ENCODE measurements around the gene WSCD1.

The WSCD1 gene

DNA sequence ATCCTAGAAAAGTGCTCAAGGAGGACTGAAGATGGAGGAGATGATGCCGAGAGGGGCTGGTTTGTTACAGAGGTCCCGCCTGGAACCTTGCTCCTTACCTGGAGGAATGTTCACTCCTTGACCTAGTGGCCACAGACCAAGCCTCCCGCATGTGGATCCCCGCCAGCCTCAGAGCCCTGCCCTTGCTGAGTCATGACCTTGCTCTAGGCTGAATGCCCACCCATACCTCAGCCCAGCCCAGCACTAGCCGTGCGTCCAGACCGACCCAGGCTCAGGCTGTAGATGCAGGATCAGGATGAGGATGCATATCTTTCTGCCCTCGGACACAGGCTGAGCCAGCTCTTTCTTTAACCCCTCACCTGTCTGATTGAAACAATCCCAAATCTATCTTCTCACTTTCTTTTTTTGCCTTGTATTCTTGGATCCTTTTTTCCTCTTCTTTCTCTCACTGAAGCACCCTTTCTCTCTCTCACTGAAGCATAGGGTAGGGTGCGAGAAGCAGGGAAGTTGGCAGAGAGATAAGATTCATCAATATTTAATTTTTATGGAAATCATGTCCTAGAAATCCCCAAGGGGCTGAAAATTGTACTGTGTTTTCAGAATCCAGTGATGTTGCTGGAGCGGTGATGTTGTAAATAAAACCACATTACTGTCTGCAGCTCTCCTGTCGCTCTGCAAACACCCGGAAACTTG is 34.9 kb downstream of the WSCD1 start:
- no peak for DNase-seq (ENCODE audit: extremely low read depth in 1 of 2, low read depth in 1 of 2)

DNA sequence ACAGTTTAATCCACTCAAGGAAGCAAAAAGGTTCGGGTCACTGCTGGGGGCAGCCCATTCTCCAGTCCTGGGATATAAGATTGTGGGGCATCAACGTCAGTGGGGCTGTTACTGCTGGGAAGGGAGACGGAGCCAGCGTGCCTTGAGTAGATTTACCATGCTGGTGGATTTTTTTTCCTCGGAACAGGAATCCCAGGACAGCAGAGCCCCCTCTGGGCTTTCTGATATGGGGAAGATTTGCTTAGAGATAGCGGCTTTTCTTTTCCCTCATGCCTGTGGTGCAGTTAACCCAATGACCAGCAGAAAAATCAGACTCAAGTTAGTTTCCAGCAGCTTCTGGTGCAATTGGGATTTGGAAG is 35.4 kb downstream of the WSCD1 start:
- DNase-seq (ENCODE audit: extremely low read depth in 1 of 2, low read depth in 1 of 2), result no peak

DNA sequence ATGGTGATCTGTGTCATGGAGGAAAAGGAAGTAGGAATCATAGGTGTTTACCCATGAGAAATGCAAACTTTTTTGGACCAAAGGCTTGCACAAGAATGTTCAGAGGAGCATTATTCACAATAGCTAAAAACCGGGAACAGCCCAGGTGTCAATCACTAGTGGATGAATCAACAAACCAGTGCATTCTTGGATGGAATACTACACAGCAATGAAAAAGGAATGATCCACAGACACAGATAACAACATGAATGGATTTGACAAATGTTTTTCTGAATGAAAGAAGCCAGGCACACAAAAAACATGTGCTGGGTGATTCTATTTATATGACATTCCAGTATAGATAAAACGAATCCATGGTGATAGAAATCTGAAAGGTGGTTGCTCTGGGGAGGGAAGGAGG is 36.0 kb downstream of the WSCD1 start:
- no peak for DNase-seq (ENCODE audit: extremely low read depth in 1 of 2, low read depth in 1 of 2)

DNA sequence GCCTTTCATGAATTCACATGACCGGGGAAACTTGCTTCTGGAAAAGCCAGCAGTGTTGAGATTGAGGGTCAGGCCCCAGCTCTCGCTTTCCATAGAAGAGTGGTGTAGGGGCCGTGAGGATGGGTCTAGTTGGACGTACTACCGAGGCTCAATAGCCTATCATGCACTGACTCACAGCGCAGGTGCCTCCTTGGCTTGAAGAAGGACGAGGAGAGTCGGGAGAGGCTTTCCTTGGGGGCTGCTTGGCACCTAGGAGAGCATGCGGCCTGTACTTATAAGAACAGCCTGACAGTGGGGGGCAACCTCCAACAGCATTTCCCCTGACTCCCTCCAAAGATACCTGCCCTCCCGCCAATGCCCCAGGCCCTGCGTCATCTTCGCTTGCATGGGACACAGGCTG is 37.6 kb downstream of the WSCD1 start:
- DNase-seq (ENCODE audit: extremely low read depth in 1 of 2, low read depth in 1 of 2), result no peak

DNA sequence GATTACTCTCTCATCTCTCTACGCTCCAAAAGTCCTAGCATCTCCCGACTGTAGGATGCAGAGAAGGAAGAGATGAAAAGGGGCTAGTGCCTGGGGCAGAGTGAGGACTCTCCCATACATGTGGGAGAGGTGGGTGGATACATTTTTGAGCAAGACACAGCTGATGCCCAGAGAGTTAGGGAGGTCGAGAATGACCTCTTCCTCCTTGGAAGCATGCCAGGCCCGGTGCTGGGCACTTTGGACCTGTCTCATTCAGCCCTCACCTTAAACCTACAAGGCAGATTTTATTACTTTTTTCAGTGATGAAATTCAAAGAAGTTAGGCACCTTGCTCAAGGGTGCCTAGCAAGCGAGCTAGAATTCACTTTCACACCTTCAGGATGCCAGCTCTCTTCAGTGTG is 38.2 kb downstream of the WSCD1 start:
- no peak for DNase-seq (ENCODE audit: extremely low read depth in 1 of 2, low read depth in 1 of 2)

DNA sequence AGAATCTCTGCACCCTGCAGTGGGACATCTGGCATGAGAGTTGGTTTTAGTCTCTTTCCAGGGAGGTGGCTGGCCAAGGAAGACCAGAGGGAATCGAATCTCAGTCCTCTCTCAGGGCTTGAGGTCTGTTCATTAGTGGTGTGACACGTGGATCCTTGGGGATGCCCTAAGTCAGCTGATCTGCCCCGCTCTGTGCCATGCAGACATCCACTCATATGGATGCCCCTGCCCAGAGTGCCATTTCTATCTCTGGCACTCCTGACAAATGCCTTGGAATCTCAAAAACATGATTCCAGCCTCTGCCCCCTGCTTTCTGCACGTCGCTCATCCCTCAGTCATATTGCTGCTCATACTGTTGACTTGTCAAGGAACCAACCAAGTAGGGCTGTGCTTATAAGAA is 38.8 kb downstream of the WSCD1 start:
- DNase-seq (ENCODE audit: extremely low read depth in 1 of 2, low read depth in 1 of 2), result no peak

DNA sequence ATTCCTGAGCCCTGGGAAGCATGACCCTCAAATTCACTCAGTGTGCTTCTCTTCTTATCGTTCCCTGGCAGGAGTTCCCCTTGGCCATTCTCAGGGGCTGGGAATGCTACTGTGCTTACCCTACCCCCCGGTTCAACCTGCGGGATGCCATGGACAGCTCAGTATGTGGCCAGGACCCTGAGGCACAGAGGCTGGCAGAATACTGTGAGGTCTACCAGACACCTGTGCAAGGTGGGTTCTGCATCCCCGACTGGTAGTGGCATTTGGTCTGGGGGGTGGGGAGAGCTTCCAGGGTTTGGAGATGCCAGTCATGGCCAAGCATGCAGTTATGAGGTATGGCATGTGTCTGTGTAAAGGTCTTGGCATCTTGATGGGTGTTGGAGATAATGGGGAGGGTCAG is 39.4 kb downstream of the WSCD1 start:
- no peak for DNase-seq (ENCODE audit: extremely low read depth in 1 of 2, low read depth in 1 of 2)

DNA sequence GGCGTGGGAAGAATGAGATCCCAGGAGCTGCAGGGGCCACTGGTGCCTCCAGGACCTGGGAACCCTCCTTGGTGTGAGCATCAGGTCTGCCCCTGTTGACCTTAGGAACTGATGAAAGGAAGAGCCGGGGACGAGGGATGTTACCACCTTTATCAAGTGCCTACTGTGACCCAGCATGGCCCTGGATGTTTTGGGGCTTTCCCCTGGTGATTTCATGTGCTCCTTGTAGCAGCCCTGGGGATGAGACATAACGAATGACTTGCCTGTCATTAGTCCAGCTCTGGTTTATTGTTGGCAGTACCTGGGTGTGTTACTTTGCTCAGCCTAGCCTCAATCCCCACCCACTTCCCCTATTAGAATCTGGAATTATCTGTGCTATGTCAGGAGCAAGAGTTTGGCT is 39.9 kb downstream of the WSCD1 start:
- no peak for DNase-seq (ENCODE audit: extremely low read depth in 1 of 2, low read depth in 1 of 2)

DNA sequence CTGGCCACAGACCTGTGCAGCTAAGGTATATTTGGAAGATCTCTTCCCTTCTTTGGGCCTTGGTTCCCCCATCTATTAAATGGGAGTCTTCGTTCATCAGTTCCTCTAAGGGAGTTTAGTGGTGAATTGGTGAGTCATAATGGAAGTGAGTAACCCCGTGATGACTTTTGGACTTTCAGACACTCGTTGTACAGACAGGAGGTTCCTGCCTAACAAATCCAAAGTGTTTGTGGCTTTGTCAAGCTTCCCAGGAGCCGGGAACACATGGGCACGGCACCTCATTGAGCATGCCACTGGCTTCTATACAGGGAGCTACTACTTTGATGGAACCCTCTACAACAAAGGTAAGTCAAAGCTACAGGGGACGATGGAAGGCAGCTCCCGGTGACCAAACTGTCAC is 40.4 kb downstream of the WSCD1 start:
- no peak for DNase-seq (ENCODE audit: extremely low read depth in 1 of 2, low read depth in 1 of 2)

DNA sequence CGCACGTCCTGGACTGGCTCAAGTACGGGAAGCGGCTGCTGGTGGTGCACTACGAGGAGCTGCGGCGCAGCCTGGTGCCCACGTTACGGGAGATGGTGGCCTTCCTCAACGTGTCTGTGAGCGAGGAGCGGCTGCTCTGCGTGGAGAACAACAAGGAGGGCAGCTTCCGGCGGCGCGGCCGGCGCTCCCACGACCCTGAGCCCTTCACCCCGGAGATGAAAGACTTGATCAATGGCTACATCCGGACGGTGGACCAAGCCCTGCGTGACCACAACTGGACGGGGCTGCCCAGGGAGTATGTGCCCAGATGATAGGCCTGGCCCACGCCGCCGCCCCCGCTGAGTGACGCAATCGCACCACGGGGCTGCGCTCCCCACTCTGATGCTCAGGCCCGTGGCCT is 50.2 kb downstream of the WSCD1 start:
- no peak for DNase-seq (ENCODE audit: extremely low read depth in 1 of 2, low read depth in 1 of 2)

DNA sequence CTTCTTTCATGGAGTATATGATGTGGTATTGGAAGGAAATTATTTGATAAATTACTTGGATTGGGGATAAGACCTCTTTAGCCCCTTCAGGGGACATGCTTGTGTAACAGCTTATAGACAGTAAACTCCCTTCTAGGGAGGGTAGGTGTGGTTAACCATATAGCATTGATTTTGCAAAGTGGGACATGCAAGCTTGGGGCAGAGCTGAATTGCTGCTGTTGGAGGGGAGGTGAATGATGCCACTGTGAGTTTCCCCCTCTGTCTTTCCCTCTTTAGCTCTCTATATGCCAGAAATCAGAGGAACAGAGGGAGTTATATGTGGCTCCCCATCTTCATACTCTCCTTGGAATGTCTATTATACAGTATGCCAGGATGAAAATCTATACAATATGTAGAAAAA is 54.7 kb downstream of the WSCD1 start:
- DNase-seq (ENCODE audit: extremely low read depth in 1 of 2, low read depth in 1 of 2), result no peak

DNA sequence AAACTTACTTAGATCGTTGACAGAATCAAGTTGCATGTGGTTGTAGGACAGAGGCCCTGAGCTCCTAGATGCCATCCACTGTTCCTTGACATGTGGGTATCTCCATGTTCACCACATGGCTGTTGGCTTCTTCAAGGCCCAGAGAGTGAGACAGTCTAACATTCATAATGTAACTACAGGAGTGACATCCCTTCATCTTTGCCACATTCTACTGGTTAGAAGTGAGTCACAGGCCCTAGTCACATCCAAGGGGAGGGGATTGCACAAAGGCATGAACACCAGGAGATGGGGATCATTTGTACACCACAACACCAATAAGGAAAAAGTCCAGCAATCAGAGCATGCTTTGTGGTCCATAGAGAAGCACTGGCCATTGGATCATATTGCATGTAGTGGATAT is 56.6 kb downstream of the WSCD1 start:
- DNase-seq (ENCODE audit: extremely low read depth in 1 of 2, low read depth in 1 of 2), result no peak

DNA sequence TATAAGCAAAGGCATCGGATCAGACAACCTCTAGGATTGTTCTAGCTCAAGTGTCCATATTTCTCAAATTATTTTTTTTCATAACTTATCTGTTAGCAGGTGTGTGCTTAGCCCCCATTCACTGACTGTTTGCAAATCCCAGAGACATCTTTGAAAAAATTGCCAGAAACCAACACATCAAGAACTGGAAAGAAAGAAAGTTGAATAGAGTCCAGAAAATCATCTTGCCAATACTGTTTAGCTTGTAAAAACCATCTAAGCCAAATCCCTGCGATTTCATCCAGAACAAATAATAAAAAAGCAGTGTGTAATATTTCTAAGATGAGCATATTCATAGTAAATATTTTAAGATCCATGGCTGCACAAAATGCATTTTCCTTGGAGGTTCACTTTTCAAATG is 64.5 kb downstream of the WSCD1 start:
- DNase-seq (ENCODE audit: extremely low read depth in 1 of 2, low read depth in 1 of 2), result no peak

DNA sequence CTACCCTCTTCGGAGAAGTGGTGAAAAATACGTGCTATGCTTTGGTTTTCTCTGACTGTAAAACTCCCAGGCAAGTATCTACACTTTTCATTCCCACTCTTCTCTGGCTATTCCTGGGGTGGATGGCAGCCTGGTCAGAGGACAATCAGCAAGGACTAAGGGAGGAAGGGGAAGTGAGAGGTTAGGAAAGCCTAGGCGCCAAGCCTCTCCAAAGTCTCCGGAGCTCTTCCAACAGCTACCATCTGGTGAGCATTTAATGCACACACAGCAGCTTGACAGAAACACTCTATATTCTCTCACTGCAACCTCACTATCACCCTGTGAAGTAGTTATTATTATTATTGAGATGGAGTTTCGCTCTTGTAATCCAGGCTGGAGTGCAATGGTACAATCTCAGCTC is 65.1 kb downstream of the WSCD1 start:
- no peak for DNase-seq (ENCODE audit: extremely low read depth in 1 of 2, low read depth in 1 of 2)

DNA sequence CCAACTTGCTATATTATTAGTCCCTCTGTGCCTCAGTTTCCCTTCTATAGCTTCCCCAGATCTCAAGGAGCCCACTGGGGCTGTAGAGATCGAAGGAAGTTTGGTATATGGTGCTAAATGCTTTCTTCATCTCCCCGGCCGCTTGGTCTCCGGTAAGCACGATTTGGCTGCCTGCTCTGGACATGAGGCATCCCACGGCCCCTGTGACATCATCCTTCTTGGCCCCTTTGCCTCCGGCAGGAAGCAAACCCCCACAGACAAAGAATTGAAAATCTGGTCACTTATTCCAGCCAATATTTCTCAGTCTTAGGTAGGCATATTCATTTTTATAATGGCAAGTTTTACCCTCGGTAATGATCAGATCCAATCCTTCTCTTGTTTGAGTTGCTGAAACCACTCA is 65.8 kb downstream of the WSCD1 start:
- DNase-seq (ENCODE audit: extremely low read depth in 1 of 2, low read depth in 1 of 2), result no peak

DNA sequence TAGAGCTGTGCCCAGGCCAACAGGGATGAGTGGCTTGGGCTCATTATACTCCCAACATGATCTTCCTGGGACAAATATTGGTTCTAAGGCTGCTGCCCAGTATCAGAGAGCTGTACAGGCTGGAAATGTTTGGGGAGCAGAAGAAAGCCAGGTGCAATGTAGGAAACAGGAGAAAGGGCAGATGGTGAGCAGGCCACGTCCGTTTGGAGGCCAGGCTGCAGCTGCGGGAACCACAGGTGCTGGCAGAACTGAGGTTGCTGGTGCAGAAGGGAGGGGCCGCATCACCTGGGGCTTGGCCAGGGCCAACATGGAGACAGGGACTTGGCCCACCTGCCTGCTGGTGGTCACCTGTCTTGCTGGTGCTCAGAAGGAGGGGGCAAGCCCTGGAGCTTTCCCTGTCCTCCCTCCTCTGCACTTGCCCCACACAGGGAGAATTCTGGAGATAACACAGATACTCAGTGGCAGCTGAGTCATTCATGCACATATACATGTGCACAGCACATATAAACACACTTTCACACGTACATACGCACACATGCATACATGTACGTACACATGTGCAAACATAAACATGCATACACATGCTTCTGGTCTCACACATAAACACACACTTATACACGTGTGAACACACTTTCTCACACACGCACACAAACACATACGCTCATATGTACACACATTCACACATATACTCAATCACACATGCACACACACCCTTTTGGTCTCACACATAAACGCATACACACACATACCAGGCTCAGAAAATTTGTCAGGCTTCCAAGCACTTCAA is 67.7 kb downstream of the WSCD1 start:
- DNase-seq (ENCODE audit: extremely low read depth in 1 of 2, low read depth in 1 of 2), result no peak

DNA sequence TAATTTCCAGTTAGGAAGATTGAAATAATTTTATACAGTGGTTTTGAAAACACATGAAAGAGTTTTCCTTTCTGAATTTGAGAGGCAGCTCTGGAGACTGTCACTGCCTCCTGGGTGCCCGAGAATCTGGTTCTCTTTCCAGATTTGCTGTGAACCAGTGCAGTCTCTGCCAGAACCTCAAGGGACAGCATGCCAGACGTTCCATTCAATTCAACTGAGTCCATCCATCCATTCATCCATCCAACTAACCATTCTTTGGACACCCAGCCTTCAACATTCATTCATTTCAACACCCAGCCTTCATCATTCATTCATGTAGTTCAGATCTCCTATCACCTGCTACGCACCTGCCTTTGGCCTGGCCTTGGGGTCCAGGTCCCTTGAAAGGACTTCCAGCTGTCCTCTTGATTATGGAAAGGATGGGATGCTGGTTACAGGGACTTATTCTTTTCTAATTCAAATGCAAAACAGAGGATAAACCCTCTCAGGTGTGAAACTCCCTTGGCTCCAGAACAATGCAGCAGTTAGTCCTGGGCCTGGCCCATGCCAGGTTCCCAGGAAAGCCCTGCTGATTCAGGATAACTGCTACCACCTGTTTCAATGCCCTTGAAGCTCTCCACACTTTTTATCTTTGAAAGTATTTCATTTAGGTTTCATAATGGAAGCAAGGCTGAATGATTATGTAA is 68.7 kb downstream of the WSCD1 start:
- DNase-seq (ENCODE audit: extremely low read depth in 1 of 2, low read depth in 1 of 2), result no peak

DNA sequence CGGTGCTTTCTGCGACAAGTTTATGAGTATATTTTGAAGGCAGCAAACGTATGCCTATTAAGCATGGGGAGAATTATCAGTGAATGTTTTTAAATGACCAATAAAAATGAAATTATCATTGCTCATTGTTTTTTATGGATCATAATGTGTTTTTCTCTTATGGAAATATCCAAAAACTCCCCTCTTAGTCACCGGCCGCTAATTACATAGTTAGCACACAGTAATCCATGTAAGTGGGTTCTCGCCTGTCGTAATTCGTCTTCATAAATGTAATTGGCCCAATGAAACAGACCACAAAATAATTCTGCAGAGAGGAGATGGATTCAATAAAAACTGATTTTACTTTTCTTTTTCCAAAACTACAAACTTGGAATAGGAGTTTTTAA is 69.3 kb downstream of the WSCD1 start:
- DNase-seq (ENCODE audit: extremely low read depth in 1 of 2, low read depth in 1 of 2), result no peak

DNA sequence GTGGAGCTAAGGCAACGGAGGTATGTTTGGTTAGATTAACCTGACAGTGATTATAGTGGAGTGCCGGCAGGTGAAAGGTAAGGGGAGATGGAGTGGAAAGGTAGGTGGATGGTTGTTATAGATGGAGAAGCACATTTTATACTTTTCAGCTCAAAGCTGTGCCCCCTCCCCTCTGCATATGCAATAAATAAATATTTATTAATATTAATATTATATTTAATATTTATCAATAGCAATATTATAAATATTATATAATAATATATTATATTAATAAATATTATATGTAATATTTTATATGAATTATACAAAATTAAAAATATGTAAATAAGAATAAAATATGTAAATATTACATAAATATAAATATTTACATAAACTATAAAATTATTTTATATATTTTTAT is 70.0 kb downstream of the WSCD1 start:
- DNase-seq (ENCODE audit: extremely low read depth in 1 of 2, low read depth in 1 of 2), result no peak

DNA sequence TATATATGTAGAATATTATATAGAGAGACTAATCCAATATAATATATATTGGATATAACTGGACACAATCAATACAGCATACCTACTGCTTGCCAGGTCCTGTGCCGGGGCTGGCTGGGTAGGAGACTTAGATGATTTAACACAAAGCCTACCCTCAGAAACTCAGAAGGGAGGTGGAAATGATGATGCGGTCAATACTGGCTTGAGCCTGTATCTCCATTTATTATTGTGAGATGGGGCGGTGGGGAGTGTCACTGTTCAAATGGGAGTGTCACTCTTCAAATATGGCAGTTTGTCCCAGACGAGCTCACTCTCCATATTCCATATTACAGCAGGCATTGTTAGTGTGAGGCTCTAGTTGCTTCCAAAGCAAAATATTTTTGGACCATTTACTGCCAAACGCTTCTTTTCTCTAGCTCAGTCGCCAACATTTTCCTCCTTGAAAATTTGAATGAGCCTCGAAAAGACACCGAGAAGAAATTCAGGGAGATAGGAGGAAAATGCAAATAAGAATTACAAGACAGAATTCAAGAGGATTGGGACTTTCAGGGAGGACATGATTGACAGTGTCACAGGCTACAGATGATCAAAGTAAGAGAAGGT is 70.7 kb downstream of the WSCD1 start:
- DNase-seq (ENCODE audit: extremely low read depth in 1 of 2, low read depth in 1 of 2), result no peak

DNA sequence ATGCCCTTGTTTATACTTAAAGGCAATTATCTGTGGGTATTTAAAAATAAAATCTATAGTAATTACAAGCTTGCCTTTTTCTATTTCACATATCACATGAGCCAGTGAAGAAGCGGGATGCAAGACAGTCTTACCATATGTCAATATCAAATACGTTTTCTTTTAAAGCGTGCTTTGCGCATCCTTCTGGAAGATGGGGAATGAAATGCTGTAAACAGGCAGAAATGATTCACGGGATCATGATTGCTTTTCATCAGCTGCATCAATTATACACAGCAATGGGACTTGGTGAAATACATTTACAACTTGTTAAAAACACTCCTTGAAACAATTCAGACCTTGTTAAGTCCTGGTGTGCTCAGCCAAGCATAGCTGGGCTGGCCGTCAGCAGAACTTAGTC is 72.5 kb downstream of the WSCD1 start:
- DNase-seq (ENCODE audit: extremely low read depth in 1 of 2, low read depth in 1 of 2), result no peak

DNA sequence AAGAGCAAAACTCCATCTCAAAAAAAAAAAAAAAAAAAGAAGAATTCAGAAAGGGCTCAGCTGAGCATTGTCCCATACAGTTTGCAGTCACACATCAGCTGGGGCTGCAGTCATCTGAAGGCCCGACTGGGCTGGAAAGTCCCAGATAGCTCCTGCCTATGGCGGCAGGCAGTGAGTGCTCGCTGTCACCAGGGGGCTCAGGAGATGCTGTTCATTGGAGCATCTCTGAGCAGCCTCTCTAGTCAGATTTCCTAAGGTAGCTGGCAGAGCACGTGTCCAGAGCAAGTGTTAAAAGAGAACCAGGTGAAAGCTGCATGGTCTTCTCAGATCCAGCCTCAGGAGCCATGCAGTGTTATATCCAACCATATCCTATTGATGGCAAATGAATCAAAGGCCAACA is 75.8 kb downstream of the WSCD1 start:
- DNase-seq (ENCODE audit: extremely low read depth in 1 of 2, low read depth in 1 of 2), result no peak
